ENCODE measurements around the gene EIF1B. TPM values are rescaled to one million over a fixed set of nuclear protein-coding genes. Genes with fewer than 3 reads are reported as not detected.
"Not testable (repeated sequence)": the region's sequence is repeated elsewhere in the genome, so short reads cannot be mapped to it uniquely, and the experiment has no call there.

The EIF1B gene
- total and polyA plus RNA-seq, 2 experiments from 2014 or later: 20.2 to 87.4 TPM

GRCh38 chr3:40267937-40268724, 41.4 kb upstream of the EIF1B start:
- 3 to 4% methylated on average over 4 of the region's 4 CpGs for WGBS, 2 experiments (ENCODE audit: low coverage in 1 of 2, low lambda C conversion rate in 2 of 2, missing lambda C conversion rate in 2 of 2)
- no peak overlapping the region for H3K4me2 ChIP-seq (ENCODE audit: unreplicated experiment)
- no peak overlapping the region for H3K27ac ChIP-seq

GRCh38 chr3:40268802-40269524, 40.5 kb upstream of the EIF1B start:
- in situ Hi-C loops (cut with MboI): no loop called here
- H3K4me3 ChIP-seq: no peak overlapping the region
- 42% methylated on average over 2 of the region's 2 CpGs for WGBS, 2 experiments (ENCODE audit: low coverage in 1 of 2, low lambda C conversion rate in 2 of 2, missing lambda C conversion rate in 2 of 2)

More at GRCh38 chr3:40267937-40268724, 41.4 kb upstream of the EIF1B start:
- in situ Hi-C loops (cut with MboI): no loop called here
- no peak overlapping the region for H2AFZ ChIP-seq
- H3K9me2 ChIP-seq (ENCODE audit: insufficient read depth): no peaks in the 10 kb centered on the region
- H3K79me2 ChIP-seq (ENCODE audit: insufficient read depth): no peaks in the 10 kb centered on the region
- DNase-seq: peak; percentile 20
- no peaks in the 10 kb centered on the region for H3F3A ChIP-seq (ENCODE audit: insufficient read depth)
- no peak overlapping the region for H3K4me3 ChIP-seq
- TF ChIP-seq EZH2phosphoT487 (IDR thresholded peaks at IDR 0.05; ENCODE audit: insufficient read depth, low read depth) (peak; percentile 86), EZH2 (IDR thresholded peaks at IDR 0.05; ENCODE audit: insufficient read depth, poor library complexity, severe bottlenecking) (no peak)
- no peaks in the 10 kb centered on the region for H3K9me3 ChIP-seq (ENCODE audit: low read depth)
- no peaks in the 10 kb centered on the region for H3K36me3 ChIP-seq (ENCODE audit: low read depth)
- H4K20me1 ChIP-seq (ENCODE audit: insufficient read depth): no peaks in the 10 kb centered on the region
- no peak overlapping the region for H3K9ac ChIP-seq
- no peaks in the 10 kb centered on the region for H3K27me3 ChIP-seq (replicated peaks; ENCODE audit: insufficient read depth)
- no peaks in the 10 kb centered on the region for H3K4me1 ChIP-seq (ENCODE audit: insufficient read depth)

DNA sequence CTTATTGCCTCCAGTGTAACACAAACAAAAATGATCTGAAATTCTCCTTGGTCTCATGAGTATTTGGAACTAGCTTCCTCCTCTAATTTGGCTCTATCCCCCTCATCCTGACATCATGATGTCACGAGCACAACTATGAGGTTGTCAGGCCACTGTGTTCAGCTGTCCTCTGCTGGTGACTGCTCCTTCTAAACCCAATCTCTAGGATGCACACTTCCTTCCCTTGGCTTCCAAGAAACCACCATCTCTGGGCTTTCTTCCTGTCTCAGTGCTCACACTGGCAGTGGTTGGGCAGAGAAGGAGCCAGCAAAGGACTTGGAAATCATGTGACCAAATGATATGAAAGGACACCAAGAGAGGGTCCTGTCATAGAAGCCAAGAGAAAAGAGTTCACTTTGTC, 30.7 kb upstream of the EIF1B start:
- WGBS, 2 experiments (ENCODE audit: low coverage in 1 of 2, low lambda C conversion rate in 2 of 2, missing lambda C conversion rate in 2 of 2): 0 to 8% methylated on average over 1 of the region's 1 CpG

More at GRCh38 chr3:40268802-40269524, 40.5 kb upstream of the EIF1B start:
- no peaks in the 10 kb centered on the region for H3K27me3 ChIP-seq (replicated peaks; ENCODE audit: insufficient read depth)
- H2AFZ ChIP-seq: no peak overlapping the region
- no peaks in the 10 kb centered on the region for H3K4me1 ChIP-seq (ENCODE audit: insufficient read depth)
- no peaks in the 10 kb centered on the region for H3K9me3 ChIP-seq (ENCODE audit: low read depth)
- TF ChIP-seq EZH2 (IDR thresholded peaks at IDR 0.05; ENCODE audit: insufficient read depth, poor library complexity, severe bottlenecking): no peak
- no peak for TF ChIP-seq EZH2phosphoT487 (IDR thresholded peaks at IDR 0.05; ENCODE audit: insufficient read depth, low read depth)
- no peaks in the 10 kb centered on the region for H3K36me3 ChIP-seq (ENCODE audit: low read depth)
- H3K79me2 ChIP-seq (ENCODE audit: insufficient read depth): no peaks in the 10 kb centered on the region
- H3K9ac ChIP-seq: no peak overlapping the region
- DNase-seq: no peak
- no peaks in the 10 kb centered on the region for H4K20me1 ChIP-seq (ENCODE audit: insufficient read depth)
- no peak overlapping the region for H3K4me2 ChIP-seq (ENCODE audit: unreplicated experiment)
- no peak overlapping the region for H3K27ac ChIP-seq
- no peaks in the 10 kb centered on the region for H3K9me2 ChIP-seq (ENCODE audit: insufficient read depth)
- no peaks in the 10 kb centered on the region for H3F3A ChIP-seq (ENCODE audit: insufficient read depth)

DNA sequence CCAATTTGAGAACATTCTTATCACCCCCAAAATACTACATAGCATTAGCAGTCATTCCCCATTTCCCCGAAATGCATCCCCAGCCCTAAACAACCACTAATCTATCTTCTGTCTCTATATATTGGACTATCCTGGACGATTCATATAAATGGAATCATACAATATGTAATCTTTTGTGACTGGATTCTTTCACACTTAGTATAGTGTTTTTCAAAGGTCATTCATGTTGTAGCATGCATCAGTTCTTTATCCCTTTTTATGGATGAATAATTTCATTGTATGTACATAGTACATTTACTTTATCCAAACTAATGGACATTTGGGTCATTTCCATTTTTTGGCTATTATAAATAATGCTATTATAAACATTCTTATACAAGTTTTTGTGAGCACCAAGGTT, 27.5 kb upstream of the EIF1B start:
- WGBS, 2 experiments (ENCODE audit: low coverage in 1 of 2, low lambda C conversion rate in 2 of 2, missing lambda C conversion rate in 2 of 2): 47 to 54% methylated on average over 2 of the region's 2 CpGs
- TF ChIP-seq EZH2 (IDR thresholded peaks at IDR 0.05; ENCODE audit: insufficient read depth, poor library complexity, severe bottlenecking) (no peak), EZH2phosphoT487 (IDR thresholded peaks at IDR 0.05; ENCODE audit: insufficient read depth, low read depth) (no peak)

More for the DNA sequence above, 30.7 kb upstream of the EIF1B start:
- Histone ChIP-seq H3K4me3 (no peak overlapping the region), H3K9ac (no peak overlapping the region), H3K9me2 (ENCODE audit: insufficient read depth) (no peaks in the 10 kb centered on the region), H3K9me3 (ENCODE audit: low read depth) (no peaks in the 10 kb centered on the region), H3K27me3 (replicated peaks; ENCODE audit: insufficient read depth) (no peaks in the 10 kb centered on the region), H3F3A (ENCODE audit: insufficient read depth) (no peaks in the 10 kb centered on the region), H3K36me3 (ENCODE audit: low read depth) (no peaks in the 10 kb centered on the region), H3K27ac (no peak overlapping the region), H3K4me2 (ENCODE audit: unreplicated experiment) (no peak overlapping the region), H4K20me1 (ENCODE audit: insufficient read depth) (no peaks in the 10 kb centered on the region), H3K79me2 (ENCODE audit: insufficient read depth) (no peaks in the 10 kb centered on the region), H2AFZ (no peak overlapping the region), H3K4me1 (ENCODE audit: insufficient read depth) (no peaks in the 10 kb centered on the region)
- DNase-seq: no peak
- in situ Hi-C loops (cut with MboI): no loop called here
- TF ChIP-seq EZH2phosphoT487 (IDR thresholded peaks at IDR 0.05; ENCODE audit: insufficient read depth, low read depth) (no peak), EZH2 (IDR thresholded peaks at IDR 0.05; ENCODE audit: insufficient read depth, poor library complexity, severe bottlenecking) (no peak)

GRCh38 chr3:40283057-40283456, 26.4 kb upstream of the EIF1B start:
- H4K20me1 ChIP-seq (ENCODE audit: insufficient read depth); H3K9ac ChIP-seq; H2AFZ ChIP-seq; H3K27ac ChIP-seq; H3K27me3 ChIP-seq (replicated peaks; ENCODE audit: insufficient read depth); H3K4me3 ChIP-seq; H3K79me2 ChIP-seq (ENCODE audit: insufficient read depth); DNase-seq; H3K9me3 ChIP-seq (ENCODE audit: low read depth); H3K4me2 ChIP-seq (ENCODE audit: unreplicated experiment); H3F3A ChIP-seq (ENCODE audit: insufficient read depth); in situ Hi-C loops (cut with MboI); H3K9me2 ChIP-seq (ENCODE audit: insufficient read depth); H3K4me1 ChIP-seq (ENCODE audit: insufficient read depth); H3K36me3 ChIP-seq (ENCODE audit: low read depth): not testable (repeated sequence)
- WGBS, 2 experiments (ENCODE audit: low coverage in 1 of 2, low lambda C conversion rate in 2 of 2, missing lambda C conversion rate in 2 of 2): 83 to 86% methylated on average over 5 of the region's 5 CpGs

More for the DNA sequence above, 27.5 kb upstream of the EIF1B start:
- H2AFZ ChIP-seq: no peak overlapping the region
- no peaks in the 10 kb centered on the region for H3K79me2 ChIP-seq (ENCODE audit: insufficient read depth)
- H3K36me3 ChIP-seq (ENCODE audit: low read depth): no peaks in the 10 kb centered on the region
- no peak overlapping the region for H3K9ac ChIP-seq
- H3K4me1 ChIP-seq (ENCODE audit: insufficient read depth): no peaks in the 10 kb centered on the region
- H3K9me2 ChIP-seq (ENCODE audit: insufficient read depth): no peaks in the 10 kb centered on the region
- no peak for DNase-seq
- H3K4me3 ChIP-seq: no peak overlapping the region
- no peaks in the 10 kb centered on the region for H3F3A ChIP-seq (ENCODE audit: insufficient read depth)
- H3K27me3 ChIP-seq (replicated peaks; ENCODE audit: insufficient read depth): no peaks in the 10 kb centered on the region
- H3K27ac ChIP-seq: no peak overlapping the region
- in situ Hi-C loops (cut with MboI): no loop called here
- H3K4me2 ChIP-seq (ENCODE audit: unreplicated experiment): no peak overlapping the region
- H3K9me3 ChIP-seq (ENCODE audit: low read depth): no peaks in the 10 kb centered on the region
- H4K20me1 ChIP-seq (ENCODE audit: insufficient read depth): no peaks in the 10 kb centered on the region

Measured in GM23248 (cell line).